Adipocyte (in vitro differentiated cells): ENCODE results near the gene MAP4K1.

Experiments used
- DNase-seq: peaks from one replicate; pipeline ENCODE4 v3.0.0-alpha.2; 2015; ENCODE audit warnings: low read depth
- H3K27me3 ChIP-seq: replicated peaks from 2 replicates; pipeline ENCODE4 v1.7.0; 2013; ENCODE audit warnings: mild to moderate bottlenecking, low read length, moderate library complexity; ENCODE audit not compliant: control insufficient read depth, insufficient read depth
- H3K36me3 ChIP-seq: 2 replicates; pipeline ENCODE4 v1.7.0; 2013; ENCODE audit warnings: low read length, mild to moderate bottlenecking, moderate library complexity; ENCODE audit not compliant: control insufficient read depth, insufficient read depth, severe bottlenecking
- H3K4me1 ChIP-seq: 2 replicates; pipeline ENCODE4 v1.7.0; 2013; ENCODE audit warnings: mild to moderate bottlenecking, low read length, moderate library complexity; ENCODE audit not compliant: control insufficient read depth, insufficient read depth
- H3K4me3 ChIP-seq: 2 replicates; pipeline ENCODE4 v1.7.0; 2013; ENCODE audit warnings: mild to moderate bottlenecking, low read length, moderate library complexity
- H3K9ac ChIP-seq: 2 replicates; pipeline ENCODE4 v1.7.0; 2013; ENCODE audit warnings: mild to moderate bottlenecking, low read length, moderate library complexity
- H3K9me3 ChIP-seq: 2 replicates; pipeline ENCODE4 v1.7.0; 2013; ENCODE audit warnings: mild to moderate bottlenecking, low read length, moderate library complexity; ENCODE audit not compliant: control insufficient read depth

The MAP4K1 gene

DNA sequence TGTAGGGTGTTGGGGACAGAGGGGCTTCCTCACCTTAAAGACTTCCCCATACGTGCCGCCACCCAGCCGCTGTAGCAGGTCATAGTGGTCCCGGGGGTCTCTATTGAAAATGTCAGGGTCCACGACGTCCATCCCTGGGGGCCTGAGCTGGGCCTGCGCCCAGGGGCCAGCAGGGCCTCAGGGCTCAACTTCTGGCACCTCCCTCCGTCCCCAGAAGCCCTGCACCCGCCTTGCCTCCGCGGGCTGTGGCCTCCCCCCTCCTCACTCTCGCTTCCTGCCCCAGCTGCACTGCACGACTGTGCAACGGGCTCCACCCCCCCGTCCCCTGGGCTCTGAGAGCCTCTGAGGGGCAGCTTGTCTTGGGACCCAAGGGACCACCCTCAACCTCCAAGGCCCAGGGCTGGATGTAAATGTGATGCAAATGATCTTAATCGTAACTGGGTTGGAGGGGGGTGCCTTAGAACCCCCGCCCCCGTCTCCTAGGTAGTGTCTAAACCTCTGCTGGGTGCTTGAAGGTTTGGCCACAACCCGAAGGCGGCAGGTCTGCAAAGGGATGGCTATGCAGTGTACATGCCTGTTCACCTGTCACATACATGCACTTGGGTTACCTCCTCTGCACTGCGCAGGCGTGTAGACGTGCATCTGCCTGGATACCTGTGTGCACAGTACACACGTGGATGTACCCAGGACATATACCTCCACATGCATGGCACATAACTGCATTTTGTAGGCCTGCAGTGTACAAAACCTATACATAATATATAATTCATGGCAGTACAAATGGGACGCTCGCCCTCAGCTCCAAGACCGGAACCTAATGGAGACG, at the start of gene MAP4K1:
TSS of gene MAP4K1 (minus strand) at position 190 of the 826 bp plus-strand sequence. CDS start at position 132, 58 bp downstream.
- H3K9ac ChIP-seq: peak within 1 kb of the TSS; percentile 97
- H3K4me1 ChIP-seq: peaks cover 16% of the 10 kb centered on the region
- H3K27me3 ChIP-seq: no peaks in the 10 kb centered on the region
- no peak for DNase-seq
- H3K4me3 ChIP-seq: peak within 1 kb of the TSS; percentile 90
- H3K9me3 ChIP-seq: no peaks in the 10 kb centered on the region
- peaks cover 24% of the 10 kb centered on the region for H3K36me3 ChIP-seq

DNA sequence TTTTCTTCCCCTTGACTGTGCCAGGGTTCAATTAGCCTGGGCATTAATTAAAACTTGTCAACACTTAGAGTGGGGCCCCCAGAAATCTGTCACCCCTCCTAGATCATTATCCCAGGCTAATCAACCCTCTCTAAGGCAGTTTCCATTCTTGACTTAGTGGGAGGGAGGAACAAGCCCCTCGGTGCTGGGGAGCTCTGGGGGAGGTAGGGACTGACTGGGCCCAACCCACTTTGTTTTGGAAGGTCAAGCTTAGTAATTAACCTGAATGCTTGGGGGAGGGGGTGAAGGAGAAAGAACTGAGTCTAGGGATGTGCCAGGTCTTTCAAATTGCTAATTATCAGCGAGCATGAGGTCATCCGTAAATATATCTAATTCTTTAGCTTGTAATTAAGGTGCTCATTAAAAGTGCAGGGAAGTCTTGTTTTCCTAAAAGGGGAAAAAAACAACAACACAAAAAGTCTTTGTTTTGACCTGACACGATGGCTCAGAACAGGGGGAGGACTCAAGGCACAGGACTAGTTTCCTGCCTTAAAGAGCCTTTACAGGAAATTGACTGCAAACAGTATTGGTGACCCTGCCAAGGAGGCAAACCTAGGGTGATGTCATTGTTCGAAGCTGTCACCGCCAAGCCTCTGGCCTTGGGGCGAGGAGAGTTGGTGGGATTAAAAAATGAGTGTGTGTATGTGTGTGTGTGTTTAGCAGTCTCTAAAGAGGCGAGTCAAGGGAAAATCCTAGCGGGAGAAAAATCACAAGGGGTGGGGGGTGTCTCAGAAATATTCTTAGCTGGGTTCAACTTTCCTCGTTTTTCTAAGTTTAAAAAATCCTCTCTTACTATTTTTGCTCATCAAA, 49.1 kb upstream of the MAP4K1 start:
- H3K36me3 ChIP-seq: peaks cover 5% of the 10 kb centered on the region
- H3K9me3 ChIP-seq: no peaks in the 10 kb centered on the region
- H3K27me3 ChIP-seq: no peaks in the 10 kb centered on the region
- peak overlapping the region; percentile 15 for H3K4me3 ChIP-seq
- H3K9ac ChIP-seq: peak overlapping the region; percentile 69
- peaks cover 54% of the 10 kb centered on the region for H3K4me1 ChIP-seq
- peak; percentile 81 for DNase-seq

DNA sequence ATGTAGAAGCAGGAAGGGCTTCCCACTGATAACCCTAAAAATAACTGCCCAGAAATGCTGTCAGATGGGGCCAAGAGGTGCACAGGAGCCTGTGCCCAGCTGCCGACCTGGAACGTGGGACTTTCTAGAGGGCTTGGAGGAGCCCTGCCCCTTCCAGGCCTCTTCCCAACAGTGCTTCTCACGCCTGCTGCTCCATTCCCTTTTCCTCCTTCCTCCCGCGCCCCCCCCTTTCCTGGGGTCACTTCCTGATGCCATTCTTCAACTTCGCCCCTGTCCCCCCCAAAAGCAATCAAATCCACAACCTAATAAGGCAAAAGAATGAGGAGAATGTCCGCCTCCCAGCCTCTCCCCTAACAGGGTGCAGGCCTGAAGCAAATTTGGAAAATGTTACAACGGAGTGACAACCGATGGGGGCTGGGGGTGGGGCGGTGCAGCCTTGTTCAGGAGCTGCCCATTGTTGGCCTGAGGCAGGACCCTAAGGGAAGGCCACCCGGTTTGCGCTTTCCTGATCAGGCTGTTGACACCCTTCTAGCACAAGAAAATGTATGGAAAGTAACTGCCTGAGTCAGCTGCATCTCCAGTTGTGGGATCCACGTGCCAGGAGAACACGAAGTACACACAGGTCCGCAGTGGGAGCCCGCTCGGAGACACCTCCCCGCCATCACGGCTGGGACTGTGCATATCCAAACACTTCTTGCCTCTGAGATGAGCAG, 48.4 kb upstream of the MAP4K1 start:
- Histone ChIP-seq H3K9ac (peak overlapping the region; percentile 69), H3K36me3 (peaks cover 5% of the 10 kb centered on the region), H3K9me3 (no peaks in the 10 kb centered on the region), H3K27me3 (no peaks in the 10 kb centered on the region), H3K4me3 (no peak overlapping the region), H3K4me1 (peaks cover 58% of the 10 kb centered on the region)
- DNase-seq: peak; percentile 75

GRCh38 chr19:38665219-38665931, 47.6 kb upstream of the MAP4K1 start:
- H3K9me3 ChIP-seq: no peaks in the 10 kb centered on the region
- H3K4me1 ChIP-seq: peaks cover 65% of the 10 kb centered on the region
- peak overlapping the region; percentile 69 for H3K9ac ChIP-seq
- no peaks in the 10 kb centered on the region for H3K27me3 ChIP-seq
- peaks cover 5% of the 10 kb centered on the region for H3K36me3 ChIP-seq
- DNase-seq: peak; percentile 55
- H3K4me3 ChIP-seq: no peak overlapping the region

DNA sequence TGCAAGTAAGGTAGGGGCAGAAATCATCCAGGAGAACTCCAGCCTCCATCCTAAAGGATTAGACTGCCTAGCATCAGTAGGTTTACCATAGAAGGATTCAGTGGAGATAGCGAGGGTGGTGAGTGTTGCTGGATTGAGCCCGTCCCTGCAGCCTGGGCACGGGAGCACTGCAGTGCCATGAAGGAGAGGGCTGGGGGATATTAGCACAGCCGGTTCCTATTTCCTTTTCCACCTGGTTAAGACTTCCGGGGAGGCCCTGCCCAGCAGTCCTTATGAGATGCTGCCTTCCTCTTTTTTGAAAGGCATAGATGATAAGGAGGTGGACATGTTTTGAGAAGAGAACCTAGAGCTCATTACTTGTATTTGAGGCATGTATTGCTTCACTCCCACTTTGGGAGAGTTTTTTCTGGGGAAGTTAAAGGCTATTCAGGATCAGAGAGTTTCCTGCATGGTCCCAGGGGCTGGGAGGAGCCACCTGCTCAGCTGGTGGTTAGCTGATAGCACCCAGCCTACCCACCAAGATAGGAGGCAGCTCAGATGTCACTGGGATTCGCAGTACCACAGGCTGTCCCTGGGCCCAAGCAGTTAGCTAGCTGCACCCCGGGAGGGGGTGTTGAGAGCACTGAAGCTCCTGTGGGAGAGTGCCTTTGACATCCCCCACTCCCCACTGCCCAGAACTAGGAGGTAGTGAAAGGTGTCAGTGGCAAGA, 46.9 kb upstream of the MAP4K1 start:
- H3K4me3 ChIP-seq: no peak overlapping the region
- no peaks in the 10 kb centered on the region for H3K9me3 ChIP-seq
- H3K4me1 ChIP-seq: peaks cover 72% of the 10 kb centered on the region
- H3K9ac ChIP-seq: peak overlapping the region; percentile 69
- no peak for DNase-seq
- no peaks in the 10 kb centered on the region for H3K27me3 ChIP-seq
- peaks cover 5% of the 10 kb centered on the region for H3K36me3 ChIP-seq

- DNase-seq: no peak
- H3K36me3 ChIP-seq: peaks cover 5% of the 10 kb centered on the region
- H3K27me3 ChIP-seq: no peaks in the 10 kb centered on the region
- no peaks in the 10 kb centered on the region for H3K9me3 ChIP-seq
- no peak overlapping the region for H3K4me3 ChIP-seq
- peak overlapping the region; percentile 69 for H3K9ac ChIP-seq
- peaks cover 78% of the 10 kb centered on the region for H3K4me1 ChIP-seq
These were observed 46.3 kb upstream of the MAP4K1 start for GRCh38 chr19:38663957-38664502.

DNA sequence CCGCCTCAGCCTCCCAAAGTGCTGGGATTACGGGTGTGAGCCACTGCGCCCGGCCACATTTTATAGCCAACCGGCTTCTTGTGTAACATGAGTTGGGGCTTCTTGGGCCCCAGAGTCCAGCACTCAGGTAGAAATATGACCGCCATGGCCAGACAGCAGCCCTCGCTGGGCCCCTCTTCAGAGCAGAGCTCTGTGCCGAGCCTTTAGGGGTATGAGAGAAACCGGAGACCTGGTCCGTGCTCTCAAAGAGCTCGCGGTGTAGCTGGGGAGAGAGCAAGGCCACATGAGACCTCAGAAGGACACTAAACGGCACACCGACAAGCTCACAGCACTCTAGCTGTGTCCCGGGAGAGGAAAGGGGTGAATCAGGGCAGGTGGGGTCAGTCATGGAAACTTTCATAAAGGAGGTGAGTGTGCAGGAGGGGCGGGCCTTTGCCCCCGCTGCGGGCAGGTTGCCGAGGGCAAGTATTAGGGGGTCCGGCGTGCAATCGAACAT, 45.5 kb upstream of the MAP4K1 start:
- Histone ChIP-seq H3K4me1 (peaks cover 81% of the 10 kb centered on the region), H3K27me3 (no peaks in the 10 kb centered on the region), H3K9ac (no peak overlapping the region), H3K4me3 (no peak overlapping the region), H3K9me3 (no peaks in the 10 kb centered on the region), H3K36me3 (no peaks in the 10 kb centered on the region)
- DNase-seq: no peak

DNA sequence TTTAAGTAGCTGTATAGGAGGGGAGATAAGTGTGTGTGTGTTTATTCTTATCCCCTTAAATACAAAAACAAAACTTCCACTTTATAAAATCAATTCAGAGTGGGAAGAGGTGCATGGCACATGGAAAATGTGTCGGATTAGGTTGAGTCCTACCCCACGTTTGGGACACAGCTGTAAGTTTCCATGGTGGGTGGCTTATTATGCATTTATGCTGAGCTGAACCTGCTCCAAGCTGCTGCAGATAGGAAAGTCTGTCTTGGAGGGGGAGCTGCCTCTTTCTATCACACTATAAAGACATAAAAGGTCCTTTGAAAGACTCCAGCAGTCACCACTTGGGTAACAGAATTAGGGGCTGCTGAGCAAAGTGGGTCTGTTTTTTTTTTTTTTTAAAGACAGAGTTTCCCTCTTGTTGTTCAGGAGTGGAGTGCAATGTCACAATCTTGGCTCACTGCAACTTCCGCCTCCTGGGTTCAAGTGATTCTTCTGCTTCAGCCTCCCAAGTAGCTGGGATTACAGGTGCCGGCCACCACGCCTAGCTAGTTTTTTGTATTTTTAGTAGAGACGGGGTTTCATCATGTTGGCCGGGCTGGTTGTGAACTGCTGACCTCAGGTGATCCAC, 44.9 kb upstream of the MAP4K1 start:
- H3K36me3 ChIP-seq: no peaks in the 10 kb centered on the region
- H3K4me1 ChIP-seq: peaks cover 81% of the 10 kb centered on the region
- H3K27me3 ChIP-seq: no peaks in the 10 kb centered on the region
- H3K4me3 ChIP-seq: no peak overlapping the region
- H3K9ac ChIP-seq: no peak overlapping the region
- no peak for DNase-seq
- no peaks in the 10 kb centered on the region for H3K9me3 ChIP-seq

DNA sequence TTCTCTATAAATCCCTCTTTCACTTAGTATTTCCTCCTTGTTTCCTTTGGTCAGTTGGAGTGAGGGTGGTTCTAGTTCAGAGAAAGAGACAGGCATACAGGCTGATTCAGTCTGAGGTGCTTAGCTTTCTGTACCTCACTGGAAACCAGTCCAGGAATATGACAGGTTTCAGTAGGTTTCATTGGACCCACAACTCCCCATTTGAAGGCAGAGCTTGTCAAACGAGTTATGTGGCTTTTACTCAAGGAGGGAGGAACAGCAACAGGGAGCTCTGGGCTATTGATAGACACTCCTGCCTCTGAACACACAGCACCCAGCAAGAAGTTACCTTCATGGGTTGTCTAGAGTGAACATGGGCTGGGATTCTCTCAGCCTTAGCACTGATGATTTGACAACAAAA, 44.2 kb upstream of the MAP4K1 start:
- DNase-seq: no peak
- Histone ChIP-seq H3K4me3 (no peak overlapping the region), H3K9ac (no peak overlapping the region), H3K9me3 (no peaks in the 10 kb centered on the region), H3K4me1 (peaks cover 81% of the 10 kb centered on the region), H3K27me3 (no peaks in the 10 kb centered on the region), H3K36me3 (no peaks in the 10 kb centered on the region)
